ENCODE measurements around the gene TAAR8.
"Not testable (repeated sequence)": the region's sequence is repeated elsewhere in the genome, so short reads cannot be mapped to it uniquely, and the experiment has no call there.

TAAR8 gene

GRCh38 chr6:132552372-132552771 lies at the start of gene TAAR8:
Gene TAAR8 (plus strand): TSS chr6:132552672. CDS start chr6:132552693, 21 bp downstream.
- DNase-seq (ENCODE audit: low spot score): no peak

GRCh38 chr6:132504757-132505156 lies 47.7 kb upstream of the TAAR8 start:
- DNase-seq (ENCODE audit: low spot score): no peak

- no peak for DNase-seq (ENCODE audit: low spot score)
These were observed 47.3 kb upstream of the TAAR8 start for GRCh38 chr6:132505158-132505557.

GRCh38 chr6:132506461-132506860 lies 46.0 kb upstream of the TAAR8 start:
- DNase-seq (ENCODE audit: low spot score): no peak

GRCh38 chr6:132506869-132507808 lies 45.3 kb upstream of the TAAR8 start:
- DNase-seq (ENCODE audit: low spot score): no peak

- no peak for DNase-seq (ENCODE audit: low spot score)
These were observed 41.2 kb upstream of the TAAR8 start for GRCh38 chr6:132511210-132511830.

GRCh38 chr6:132511831-132512220 lies 40.6 kb upstream of the TAAR8 start:
- DNase-seq (ENCODE audit: low spot score): no peak

- DNase-seq (ENCODE audit: low spot score): no peak
These were observed 40.2 kb upstream of the TAAR8 start for GRCh38 chr6:132512342-132512637.

GRCh38 chr6:132512638-132513632 lies 39.5 kb upstream of the TAAR8 start, which contains the start of gene STX7:
Gene STX7 (minus strand): TSS chr6:132513116. CDS start chr6:132503530, 9,586 bp downstream.
- peak; percentile 98 for DNase-seq (ENCODE audit: low spot score)

GRCh38 chr6:132513831-132514545 lies 38.5 kb upstream of the TAAR8 start:
- no peak for DNase-seq (ENCODE audit: low spot score)

- DNase-seq (ENCODE audit: low spot score): no peak
These were observed 37.1 kb upstream of the TAAR8 start for GRCh38 chr6:132515386-132515785.

GRCh38 chr6:132520953-132521352 lies 31.5 kb upstream of the TAAR8 start:
- peak; percentile 20 for DNase-seq (ENCODE audit: low spot score)

- DNase-seq (ENCODE audit: low spot score): no peak
These were observed 27.8 kb upstream of the TAAR8 start for GRCh38 chr6:132524646-132525045.

GRCh38 chr6:132525866-132526265 lies 26.6 kb upstream of the TAAR8 start:
- no peak for DNase-seq (ENCODE audit: low spot score)

GRCh38 chr6:132526461-132526860 lies 26.0 kb upstream of the TAAR8 start:
- DNase-seq (ENCODE audit: low spot score): no peak

- no peak for DNase-seq (ENCODE audit: low spot score)
These were observed 24.7 kb upstream of the TAAR8 start for GRCh38 chr6:132527791-132528190.

GRCh38 chr6:132530293-132530974 lies 22.0 kb upstream of the TAAR8 start:
- peak; percentile 34 for DNase-seq (ENCODE audit: low spot score)

GRCh38 chr6:132534546-132534945 lies 17.9 kb upstream of the TAAR8 start:
- not testable (repeated sequence) for DNase-seq (ENCODE audit: low spot score)

- no peak for DNase-seq (ENCODE audit: low spot score)
These were observed 15.3 kb upstream of the TAAR8 start for GRCh38 chr6:132537145-132537544.

- no peak for DNase-seq (ENCODE audit: low spot score)
These were observed 14.5 kb upstream of the TAAR8 start, which contains the start of gene TAAR9 for GRCh38 chr6:132537977-132538376. Gene TAAR9 (plus strand): TSS chr6:132538277. CDS start chr6:132538290, 13 bp downstream.

- no peak for DNase-seq (ENCODE audit: low spot score)
These were observed 7.6 kb upstream of the TAAR8 start for GRCh38 chr6:132544826-132545225.

All from AG20443 (cell line).